DND-41 (cell line): ENCODE data around the gene CRAMP1.

Experiments
- ATAC-seq: fragments of 200-7000 bp; cut with Tn5 transposase; 3 replicates; pipeline ENCODE4 v1.9.1; 2021; ENCODE audit warnings: low read depth; ENCODE audit not compliant: insufficient read depth
- DNase-seq: peaks from one replicate; pipeline ENCODE4 v3.0.0-alpha.2; 2020
- H2AFZ ChIP-seq: 2 replicates; pipeline ENCODE4 v1.6.0; 2012; ENCODE audit warnings: low read depth, low read length
- H3K27ac ChIP-seq: 2 replicates; pipeline ENCODE4 v1.5.1; 2012; ENCODE audit warnings: low read length, inconsistent platforms
- H3K27me3 ChIP-seq: fragments of 200-600 bp; sonication (generic); 2 replicates; pipeline ENCODE4 v1.6.0; 2012; ENCODE audit warnings: low read length, mild to moderate bottlenecking, inconsistent platforms; ENCODE audit not compliant: insufficient read depth, poor library complexity
- H3K36me3 ChIP-seq: 2 replicates; pipeline ENCODE4 v1.5.1; 2012; ENCODE audit warnings: low read length, inconsistent platforms; ENCODE audit not compliant: insufficient read depth
- H3K4me1 ChIP-seq: 2 replicates; pipeline ENCODE4 v1.5.1; 2012; ENCODE audit warnings: mild to moderate bottlenecking, low read length; ENCODE audit not compliant: insufficient read depth
- H3K4me2 ChIP-seq: 2 replicates; pipeline ENCODE4 v1.6.0; 2012; ENCODE audit warnings: mild to moderate bottlenecking, moderate library complexity, low read length, inconsistent platforms; ENCODE audit not compliant: insufficient read depth
- H3K4me3 ChIP-seq, 2 experiments: fragments of 200-600 bp in 1 of 2; shearing (Covaris generic) in 1 of 2; 2 replicates each; pipeline ENCODE4 v1.5.1; 2012 to 2016; ENCODE audit warnings: inconsistent platforms in 2 of 2, low read length in 2 of 2, mild to moderate bottlenecking in 2 of 2, low read depth in 1 of 2, moderate library complexity in 1 of 2
- H3K79me2 ChIP-seq: 2 replicates; pipeline ENCODE4 v1.6.0; 2012; ENCODE audit warnings: low read length, inconsistent platforms; ENCODE audit not compliant: insufficient read depth
- H3K9ac ChIP-seq: 2 replicates; pipeline ENCODE4 v1.6.0; 2012; ENCODE audit warnings: low read depth, mild to moderate bottlenecking, inconsistent platforms, low read length, moderate library complexity
- H3K9me3 ChIP-seq: 2 replicates; pipeline ENCODE4 v1.5.1; 2012; ENCODE audit warnings: low read length, moderate library complexity, mild to moderate bottlenecking, inconsistent platforms; ENCODE audit not compliant: insufficient read depth, severe bottlenecking
- H4K20me1 ChIP-seq: 2 replicates; pipeline ENCODE4 v1.6.0; 2012; ENCODE audit warnings: low read length; ENCODE audit not compliant: insufficient read depth
- EZH2 ChIP-seq: IDR thresholded peaks from 3 replicates; pipeline ENCODE4 v1.6.1; 2012; ENCODE audit warnings: borderline replicate concordance, low read depth, mild to moderate bottlenecking, moderate library complexity, low read length, inconsistent platforms; ENCODE audit not compliant: severe bottlenecking
- TF ChIP-seq, protein P1 (sequence below): IDR thresholded peaks from 2 replicates; pipeline ENCODE4 v1.5.1; 2012; ENCODE audit warnings: borderline replicate concordance, low read length, moderate library complexity, mild to moderate bottlenecking; ENCODE audit not compliant: poor library complexity, severe bottlenecking; ENCODE audit errors: extremely low read depth

The CRAMP1 gene

GRCh38 chr16:1677942-1678499 is 65.9 kb downstream of the CRAMP1 start, which contains the start of gene JPT2:
Gene JPT2, plus strand, starts transcription at chr16:1678279. Its CDS starts 34 bp downstream, at chr16:1678313.
- Histone ChIP-seq H3K4me1 (peaks cover 31% of the 10 kb centered on the region), H2AFZ (peak within 1 kb of the TSS; percentile 66), H3K36me3 (peaks cover 49% of the 10 kb centered on the region), H3K4me2 (peak within 1 kb of the TSS; percentile 79), H3K4me3 (peak within 1 kb of the TSS; percentile 54 to 73), H3K9ac (peak within 1 kb of the TSS; percentile 79), H3K79me2 (peaks cover 48% of the 10 kb centered on the region), H3K27me3 (no peaks in the 10 kb centered on the region), H3K27ac (peak within 1 kb of the TSS; percentile 75), H3K9me3 (no peaks in the 10 kb centered on the region), H4K20me1 (peaks cover 33% of the 10 kb centered on the region)
- peak; percentile 97 for DNase-seq
- ATAC-seq, result peak; percentile 96
- TF ChIP-seq, protein P1, sequence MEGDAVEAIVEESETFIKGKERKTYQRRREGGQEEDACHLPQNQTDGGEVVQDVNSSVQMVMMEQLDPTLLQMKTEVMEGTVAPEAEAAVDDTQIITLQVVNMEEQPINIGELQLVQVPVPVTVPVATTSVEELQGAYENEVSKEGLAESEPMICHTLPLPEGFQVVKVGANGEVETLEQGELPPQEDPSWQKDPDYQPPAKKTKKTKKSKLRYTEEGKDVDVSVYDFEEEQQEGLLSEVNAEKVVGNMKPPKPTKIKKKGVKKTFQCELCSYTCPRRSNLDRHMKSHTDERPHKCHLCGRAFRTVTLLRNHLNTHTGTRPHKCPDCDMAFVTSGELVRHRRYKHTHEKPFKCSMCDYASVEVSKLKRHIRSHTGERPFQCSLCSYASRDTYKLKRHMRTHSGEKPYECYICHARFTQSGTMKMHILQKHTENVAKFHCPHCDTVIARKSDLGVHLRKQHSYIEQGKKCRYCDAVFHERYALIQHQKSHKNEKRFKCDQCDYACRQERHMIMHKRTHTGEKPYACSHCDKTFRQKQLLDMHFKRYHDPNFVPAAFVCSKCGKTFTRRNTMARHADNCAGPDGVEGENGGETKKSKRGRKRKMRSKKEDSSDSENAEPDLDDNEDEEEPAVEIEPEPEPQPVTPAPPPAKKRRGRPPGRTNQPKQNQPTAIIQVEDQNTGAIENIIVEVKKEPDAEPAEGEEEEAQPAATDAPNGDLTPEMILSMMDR, result no peak
- no peak for TF ChIP-seq EZH2

DNA sequence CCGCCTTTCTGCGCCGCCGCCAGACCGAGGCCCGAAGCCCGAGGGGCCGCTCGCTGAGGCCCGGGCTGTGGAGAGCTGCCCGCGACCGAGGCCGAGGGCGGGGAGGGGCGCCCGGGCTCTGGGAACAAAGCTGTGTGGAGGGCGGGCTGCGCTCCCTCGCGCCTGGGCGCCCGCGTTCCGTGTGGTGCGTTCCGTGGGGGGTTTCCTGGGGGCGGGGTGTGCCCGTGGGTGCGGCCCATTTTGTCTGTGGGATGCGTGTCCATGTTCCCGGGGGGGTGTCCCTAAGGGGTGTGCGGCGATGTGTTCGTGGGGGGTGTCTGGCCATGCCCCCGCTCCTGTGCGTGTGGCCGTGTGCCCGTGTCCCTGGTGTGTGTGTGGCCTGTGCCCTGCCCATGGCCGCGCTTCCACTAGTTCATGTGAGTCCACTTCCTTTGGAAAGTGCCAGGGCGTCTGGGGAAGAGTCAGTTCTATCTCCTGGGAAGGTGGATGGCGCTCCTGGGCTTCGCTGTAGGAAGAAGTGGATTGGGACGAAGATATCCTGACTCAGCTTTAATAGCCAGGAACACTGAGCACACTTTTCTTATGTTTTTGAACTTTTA is 66.4 kb downstream of the CRAMP1 start:
- Histone ChIP-seq H3K4me2 (peak overlapping the region; percentile 79), H3K9ac (peak overlapping the region; percentile 79), H3K36me3 (peaks cover 47% of the 10 kb centered on the region), H3K9me3 (no peaks in the 10 kb centered on the region), H2AFZ (peak overlapping the region; percentile 66), H3K79me2 (peaks cover 54% of the 10 kb centered on the region), H3K4me1 (peaks cover 31% of the 10 kb centered on the region), H3K4me3 (peak overlapping the region; percentile 54 to 73), H3K27ac (peak overlapping the region; percentile 75), H3K27me3 (no peaks in the 10 kb centered on the region), H4K20me1 (peaks cover 35% of the 10 kb centered on the region)
- DNase-seq (peak; percentile 52), ATAC-seq (peak; percentile 23)
- TF ChIP-seq, protein P1, result no peak
- no peak for TF ChIP-seq EZH2

DNA sequence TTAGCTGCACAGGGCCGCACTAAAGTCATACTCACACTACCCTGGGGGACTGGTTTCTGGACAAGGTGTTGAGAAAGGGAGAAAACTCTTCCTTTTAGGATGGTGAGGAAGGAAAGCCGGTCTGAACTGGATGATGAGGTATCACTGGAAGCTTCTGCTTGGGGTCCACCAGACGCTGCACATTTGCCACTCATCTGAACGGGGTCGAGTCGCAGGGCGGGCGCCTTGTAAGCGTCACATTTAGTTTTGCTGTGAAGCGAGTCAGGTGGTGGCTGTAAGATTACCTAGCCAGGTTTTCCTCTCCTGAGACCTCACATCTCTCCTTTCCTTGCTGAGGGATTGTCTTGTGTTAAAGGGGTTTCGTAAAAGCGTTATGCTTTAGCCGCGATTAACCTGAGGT is 68.2 kb downstream of the CRAMP1 start:
- ATAC-seq (no peak), DNase-seq (no peak)
- peak overlapping the region; percentile 79 for H3K4me2 ChIP-seq
- H3K79me2 ChIP-seq, result peaks cover 71% of the 10 kb centered on the region
- H4K20me1 ChIP-seq, result peaks cover 46% of the 10 kb centered on the region
- H3K36me3 ChIP-seq, result peaks cover 47% of the 10 kb centered on the region
- H3K27ac ChIP-seq, result peak overlapping the region; percentile 9; the same call in 1 of the 2 replicates
- no peaks in the 10 kb centered on the region for H3K9me3 ChIP-seq
- no peak overlapping the region; the same call in 1 of the 2 replicates for H3K9ac ChIP-seq
- H2AFZ ChIP-seq, result no peak overlapping the region
- TF ChIP-seq EZH2, result no peak
- TF ChIP-seq, protein P1, result no peak
- no peaks in the 10 kb centered on the region for H3K27me3 ChIP-seq
- no peak overlapping the region; a peak in 1 of 4 replicates for H3K4me3 ChIP-seq
- peaks cover 31% of the 10 kb centered on the region for H3K4me1 ChIP-seq
